GM10266 (cell line): Measurements from ENCODE around the gene PITPNC1.

Experiments
- DNase-seq: peaks from one replicate; pipeline ENCODE4 v3.0.0; 2012; ENCODE audit errors: extremely low spot score
- CTCF ChIP-seq: IDR thresholded peaks from 2 replicates; pipeline ENCODE4 v1.5.1; 2012; ENCODE audit warnings: mild to moderate bottlenecking, low read depth; ENCODE audit not compliant: control insufficient read depth, insufficient read depth; ENCODE audit errors: missing control alignments

PITPNC1 gene

GRCh38 chr17:67528751-67529436 is 151.8 kb downstream of the PITPNC1 start:
- DNase-seq = no peak

GRCh38 chr17:67531291-67531690 is 154.2 kb downstream of the PITPNC1 start:
- TF ChIP-seq CTCF = no peak
- peak; percentile 75 for DNase-seq

More at GRCh38 chr17:67528751-67529436, 151.8 kb downstream of the PITPNC1 start:
- no peak for TF ChIP-seq CTCF

- DNase-seq = no peak
- TF ChIP-seq CTCF = no peak
Observed at GRCh38 chr17:67532326-67532871, 155.3 kb downstream of the PITPNC1 start.

- no peak for TF ChIP-seq CTCF
- no peak for DNase-seq
Observed at GRCh38 chr17:67534941-67535340, 157.9 kb downstream of the PITPNC1 start.

GRCh38 chr17:67542219-67543114 is 165.4 kb downstream of the PITPNC1 start:
- TF ChIP-seq CTCF = no peak
- no peak for DNase-seq

GRCh38 chr17:67544364-67544955 is 167.4 kb downstream of the PITPNC1 start:
- TF ChIP-seq CTCF = no peak
- no peak for DNase-seq
